BE2C (cell line): ENCODE results near the gene MXD1.

Experiments used
- DNase-seq: peaks from one replicate; pipeline ENCODE4 v3.0.0-alpha.2; 2020
- H3K27me3 ChIP-seq: fragments of 250-450 bp; sonication (Bioruptor Pico); 2 replicates; pipeline ENCODE4 v1.5.1; 2020; ENCODE audit warnings: mild to moderate bottlenecking
- H3K36me3 ChIP-seq: fragments of 250-450 bp; sonication (Bioruptor Pico); 2 replicates; pipeline ENCODE4 v1.5.1; 2020; ENCODE audit warnings: mild to moderate bottlenecking
- H3K4me1 ChIP-seq: fragments of 250-450 bp; sonication (Bioruptor Pico); 2 replicates; pipeline ENCODE4 v1.5.1; 2020
- H3K4me3 ChIP-seq: 2 replicates; pipeline ENCODE4 v1.5.1; 2011; ENCODE audit warnings: low read depth, low read length
- H3K9me3 ChIP-seq: fragments of 250-450 bp; sonication (Bioruptor Pico); 2 replicates; pipeline ENCODE4 v1.5.1; 2020
- TF ChIP-seq, protein P1 (sequence below): IDR thresholded peaks from 2 replicates; pipeline ENCODE4 v1.5.1; 2012; ENCODE audit warnings: mild to moderate bottlenecking, low read depth, low read length

MXD1 gene

GRCh38 chr2:69957965-69958364 is 43.1 kb downstream of the MXD1 start:
- H3K36me3 ChIP-seq = no peaks in the 10 kb centered on the region
- DNase-seq = no peak
- TF ChIP-seq, protein P1, sequence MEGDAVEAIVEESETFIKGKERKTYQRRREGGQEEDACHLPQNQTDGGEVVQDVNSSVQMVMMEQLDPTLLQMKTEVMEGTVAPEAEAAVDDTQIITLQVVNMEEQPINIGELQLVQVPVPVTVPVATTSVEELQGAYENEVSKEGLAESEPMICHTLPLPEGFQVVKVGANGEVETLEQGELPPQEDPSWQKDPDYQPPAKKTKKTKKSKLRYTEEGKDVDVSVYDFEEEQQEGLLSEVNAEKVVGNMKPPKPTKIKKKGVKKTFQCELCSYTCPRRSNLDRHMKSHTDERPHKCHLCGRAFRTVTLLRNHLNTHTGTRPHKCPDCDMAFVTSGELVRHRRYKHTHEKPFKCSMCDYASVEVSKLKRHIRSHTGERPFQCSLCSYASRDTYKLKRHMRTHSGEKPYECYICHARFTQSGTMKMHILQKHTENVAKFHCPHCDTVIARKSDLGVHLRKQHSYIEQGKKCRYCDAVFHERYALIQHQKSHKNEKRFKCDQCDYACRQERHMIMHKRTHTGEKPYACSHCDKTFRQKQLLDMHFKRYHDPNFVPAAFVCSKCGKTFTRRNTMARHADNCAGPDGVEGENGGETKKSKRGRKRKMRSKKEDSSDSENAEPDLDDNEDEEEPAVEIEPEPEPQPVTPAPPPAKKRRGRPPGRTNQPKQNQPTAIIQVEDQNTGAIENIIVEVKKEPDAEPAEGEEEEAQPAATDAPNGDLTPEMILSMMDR = no peak
- H3K4me3 ChIP-seq = no peak overlapping the region
- H3K9me3 ChIP-seq = no peaks in the 10 kb centered on the region
- no peaks in the 10 kb centered on the region for H3K4me1 ChIP-seq
- no peaks in the 10 kb centered on the region for H3K27me3 ChIP-seq

GRCh38 chr2:69958480-69958879 is 43.6 kb downstream of the MXD1 start:
- no peaks in the 10 kb centered on the region for H3K36me3 ChIP-seq
- no peaks in the 10 kb centered on the region for H3K27me3 ChIP-seq
- no peak overlapping the region for H3K4me3 ChIP-seq
- DNase-seq = no peak
- TF ChIP-seq, protein P1 = no peak
- H3K9me3 ChIP-seq = no peaks in the 10 kb centered on the region
- no peaks in the 10 kb centered on the region for H3K4me1 ChIP-seq

DNA sequence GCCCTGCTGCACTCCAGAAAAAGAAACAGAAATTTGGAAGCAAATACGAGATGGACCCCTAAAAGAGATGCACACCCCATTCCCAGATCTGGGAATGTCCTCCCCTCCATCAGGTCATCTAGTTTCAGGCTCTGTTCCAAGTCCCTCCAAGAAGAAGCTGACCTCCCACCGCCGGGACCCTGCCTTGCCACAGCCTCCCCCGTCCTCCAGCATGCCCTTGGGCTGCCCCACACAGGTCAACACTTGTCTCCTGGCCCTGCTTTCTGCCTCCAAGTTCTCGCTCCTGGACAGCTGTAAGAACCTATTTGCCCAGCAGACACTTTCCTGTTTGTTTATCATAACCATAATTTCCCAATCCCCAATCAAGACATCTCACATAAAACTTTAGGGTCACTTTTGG is 44.5 kb downstream of the MXD1 start:
- H3K4me3 ChIP-seq = no peak overlapping the region
- no peak for DNase-seq
- H3K4me1 ChIP-seq = no peaks in the 10 kb centered on the region
- no peaks in the 10 kb centered on the region for H3K27me3 ChIP-seq
- no peaks in the 10 kb centered on the region for H3K9me3 ChIP-seq
- TF ChIP-seq, protein P1 = no peak
- no peaks in the 10 kb centered on the region for H3K36me3 ChIP-seq

- H3K36me3 ChIP-seq = no peaks in the 10 kb centered on the region
These were observed 45.9 kb downstream of the MXD1 start for GRCh38 chr2:69960821-69961220.

DNA sequence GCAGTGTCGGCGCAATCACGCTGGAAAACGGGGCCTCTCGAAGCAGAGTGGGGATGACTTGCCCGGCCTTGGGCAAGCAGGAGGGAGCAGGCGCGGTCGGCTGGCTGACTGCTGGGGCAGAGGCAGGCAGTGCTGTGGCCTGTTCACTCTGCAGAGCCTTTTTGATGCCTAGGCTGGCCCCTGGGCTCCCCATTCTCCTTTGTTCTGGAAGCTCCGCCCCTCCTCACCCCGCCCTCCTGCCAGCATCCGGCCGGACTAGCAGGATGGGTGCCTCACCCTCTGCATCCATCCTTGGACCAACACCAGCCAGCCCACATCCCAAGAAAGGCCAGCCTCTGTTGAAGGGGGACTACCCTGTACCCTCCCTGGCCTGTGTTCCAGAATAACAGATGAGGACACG is 46.6 kb downstream of the MXD1 start, which contains the start of gene ASPRV1:
Gene ASPRV1 (minus strand): TSS at position 136 of the 400 bp plus-strand sequence. CDS start 195 bp downstream, outside the sequence.
- TF ChIP-seq, protein P1 = no peak
- H3K4me3 ChIP-seq = no peak within 1 kb of the TSS
- no peaks in the 10 kb centered on the region for H3K9me3 ChIP-seq
- H3K36me3 ChIP-seq = no peaks in the 10 kb centered on the region
- DNase-seq = no peak
- no peaks in the 10 kb centered on the region for H3K4me1 ChIP-seq
- no peaks in the 10 kb centered on the region for H3K27me3 ChIP-seq

More at GRCh38 chr2:69960821-69961220, 45.9 kb downstream of the MXD1 start:
- H3K4me3 ChIP-seq = no peak overlapping the region
- DNase-seq = no peak
- H3K9me3 ChIP-seq = no peaks in the 10 kb centered on the region
- TF ChIP-seq, protein P1 = no peak
- no peaks in the 10 kb centered on the region for H3K27me3 ChIP-seq
- no peaks in the 10 kb centered on the region for H3K4me1 ChIP-seq

GRCh38 chr2:69962986-69963730 is 48.2 kb downstream of the MXD1 start:
- no peaks in the 10 kb centered on the region for H3K27me3 ChIP-seq
- H3K9me3 ChIP-seq = no peaks in the 10 kb centered on the region
- H3K36me3 ChIP-seq = no peaks in the 10 kb centered on the region
- TF ChIP-seq, protein P1 = no peak
- no peak for DNase-seq
- no peak overlapping the region for H3K4me3 ChIP-seq
- H3K4me1 ChIP-seq = no peaks in the 10 kb centered on the region
